Stimulated activated CD4-positive, alpha-beta T cell treated with anti-CD3 and anti-CD28 coated beads, Interleukin-12 subunit alpha, Interleukin-12 subunit beta, amount 100 ng/mL, for 24 hours (primary cell): Measurements from ENCODE around the gene FAM3A.

ENCODE experiments used
- DNase-seq, 2 experiments: peaks; one replicate each; pipeline ENCODE4 v3.0.0-alpha.2; 2020; ENCODE audit warnings: low read depth in 2 of 2

FAM3A gene

GRCh38 chrX:154534526-154535322 lies 18.7 kb upstream of the FAM3A start:
- peak; percentile 74 to 80 for DNase-seq

DNA sequence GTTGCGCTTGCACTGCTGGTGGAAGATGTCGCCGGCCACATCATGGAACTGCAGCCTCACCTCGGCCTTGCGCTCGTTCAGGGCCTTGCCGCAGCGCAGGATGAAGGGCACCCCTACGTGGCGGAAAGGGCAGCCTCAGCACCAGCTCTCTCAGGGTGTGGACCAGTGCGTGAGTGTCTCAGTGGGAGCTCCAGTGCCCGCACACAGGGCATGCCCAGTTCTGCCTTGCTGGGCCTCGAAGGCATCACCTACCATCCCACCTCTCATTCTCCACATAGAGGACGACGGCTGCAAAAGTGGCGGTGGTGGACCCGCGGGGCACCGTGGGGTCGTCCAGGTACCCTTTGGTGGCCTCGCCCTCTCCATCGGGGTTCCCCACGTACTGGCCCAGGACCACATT lies 16.7 kb upstream of the FAM3A start:
- no peak for DNase-seq

GRCh38 chrX:154531626-154532025 lies 15.6 kb upstream of the FAM3A start:
- no peak for DNase-seq

DNA sequence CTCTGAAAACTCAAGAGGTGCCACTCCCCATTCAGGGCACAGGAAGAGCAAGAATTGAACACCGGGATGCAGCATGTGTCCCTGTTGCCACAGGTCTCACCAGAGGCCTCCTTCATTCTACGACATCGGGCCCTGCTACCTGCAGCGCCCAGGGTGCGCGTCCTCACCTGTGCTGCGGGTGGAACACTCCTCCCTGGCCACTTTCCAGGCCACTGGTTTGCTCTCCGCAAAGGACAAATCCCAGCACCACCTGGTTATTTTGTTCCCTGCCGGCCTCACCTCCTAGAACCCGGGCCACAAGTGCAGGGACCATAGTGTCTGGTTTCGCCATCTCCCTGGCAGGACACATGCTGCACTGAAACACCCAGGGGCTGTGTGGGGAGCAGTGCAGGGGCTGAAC lies 14.3 kb upstream of the FAM3A start:
- no peak for DNase-seq

DNA sequence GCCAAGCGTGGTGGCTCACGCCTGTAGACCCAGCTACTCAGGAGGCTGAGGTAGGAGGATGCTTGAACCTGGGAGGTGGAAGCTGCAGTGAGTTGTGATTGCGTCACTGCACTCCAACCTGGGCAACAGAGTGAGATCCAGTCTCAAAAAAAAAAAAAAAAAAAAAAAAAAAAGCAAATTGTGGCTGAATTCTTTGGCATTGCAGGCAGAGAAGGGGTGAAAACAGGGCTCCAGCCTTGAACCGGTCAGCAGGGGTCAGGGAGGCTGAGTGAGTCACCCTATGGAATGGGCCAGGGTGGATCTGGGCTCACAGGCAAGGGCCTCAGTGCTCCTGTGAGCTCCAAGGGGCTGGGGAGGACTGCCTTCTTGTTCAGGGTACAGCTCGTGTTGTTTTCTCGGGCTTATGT lies 13.2 kb upstream of the FAM3A start:
- no peak for DNase-seq

GRCh38 chrX:154526901-154527675 lies 11.1 kb upstream of the FAM3A start:
- DNase-seq, result peak in 1 of 2 experiments; percentile 58

GRCh38 chrX:154525606-154526490 lies 9.8 kb upstream of the FAM3A start:
- no peak for DNase-seq

GRCh38 chrX:154519389-154519788 lies 3.4 kb upstream of the FAM3A start:
- DNase-seq, result no peak

DNA sequence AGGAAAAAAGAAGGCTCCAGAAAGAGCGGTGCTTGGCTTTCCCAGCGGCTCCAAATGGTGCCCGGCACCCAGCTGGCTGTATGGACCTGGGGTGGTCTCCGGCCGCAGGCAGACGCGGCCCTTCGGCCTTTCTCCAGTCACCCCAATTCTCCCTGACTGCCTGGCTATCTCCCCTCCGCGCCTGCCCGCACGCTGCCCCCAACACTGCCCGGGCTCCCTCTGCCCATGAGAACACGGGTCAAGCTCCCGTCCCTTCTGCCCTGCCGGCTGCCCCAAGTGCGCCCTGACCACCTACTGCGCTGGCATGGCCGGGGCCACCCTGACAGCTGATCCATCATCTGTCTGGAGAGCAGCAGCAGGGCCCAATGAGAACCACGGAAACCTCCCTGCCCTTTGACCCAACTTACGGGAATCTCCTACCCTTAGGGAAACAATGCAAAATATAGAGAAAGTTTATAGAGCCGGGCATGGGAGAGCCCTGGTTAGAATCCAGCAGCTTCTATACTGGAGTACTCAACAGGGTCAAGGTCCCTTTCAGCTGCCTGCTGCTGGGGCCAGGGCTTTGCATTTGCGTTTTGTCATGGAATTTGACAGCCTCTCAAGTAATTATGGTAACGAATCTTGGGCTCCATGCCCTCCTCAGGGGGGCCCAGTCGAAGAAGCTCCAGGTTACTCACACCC lies 1.2 kb upstream of the FAM3A start:
- no peak for DNase-seq

DNA sequence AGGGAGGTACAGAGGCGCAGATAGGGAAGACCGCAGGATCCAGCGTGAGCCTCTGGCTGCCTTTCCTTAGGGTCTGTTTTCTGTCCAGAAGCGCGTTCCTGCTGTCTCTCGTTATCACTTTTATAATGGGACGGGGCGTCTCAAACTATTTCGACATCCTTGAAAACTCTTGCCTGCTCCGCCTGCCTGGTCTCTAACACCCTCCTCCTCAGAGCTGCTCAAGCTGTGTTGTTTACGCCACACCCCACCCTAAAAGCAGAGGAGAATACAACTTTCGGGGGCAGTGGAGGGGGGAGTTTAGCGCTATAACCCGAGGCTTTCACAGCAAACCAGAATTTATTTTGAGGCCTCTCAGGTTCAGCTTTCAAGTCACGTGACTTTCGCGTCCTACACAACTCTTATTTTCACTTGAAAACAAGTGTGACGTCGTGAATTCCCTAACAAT lies 646 bp upstream of the FAM3A start:
- DNase-seq, result no peak

- no peak for DNase-seq
These were observed 704 bp downstream of the FAM3A start for GRCh38 chrX:154515090-154515965.

DNA sequence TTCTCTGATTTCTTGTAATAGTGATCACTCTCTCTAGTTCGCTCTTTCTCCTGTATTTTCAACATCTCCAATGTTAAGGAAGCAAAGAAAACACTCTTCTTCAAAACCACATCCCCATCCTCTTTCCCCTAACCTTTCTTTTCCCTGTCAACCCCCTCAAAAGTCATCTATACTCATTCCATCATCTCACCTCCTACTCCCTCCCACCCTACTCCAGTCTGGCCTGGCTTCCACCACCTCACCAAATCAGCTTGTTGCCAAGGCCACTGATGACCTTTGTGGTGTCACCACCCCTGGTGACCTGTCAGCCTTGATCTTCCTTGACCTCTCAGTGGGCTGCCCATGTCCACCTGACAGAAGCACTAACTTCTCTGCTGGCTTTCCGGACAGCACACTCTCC lies 2.3 kb downstream of the FAM3A start:
- no peak for DNase-seq

DNA sequence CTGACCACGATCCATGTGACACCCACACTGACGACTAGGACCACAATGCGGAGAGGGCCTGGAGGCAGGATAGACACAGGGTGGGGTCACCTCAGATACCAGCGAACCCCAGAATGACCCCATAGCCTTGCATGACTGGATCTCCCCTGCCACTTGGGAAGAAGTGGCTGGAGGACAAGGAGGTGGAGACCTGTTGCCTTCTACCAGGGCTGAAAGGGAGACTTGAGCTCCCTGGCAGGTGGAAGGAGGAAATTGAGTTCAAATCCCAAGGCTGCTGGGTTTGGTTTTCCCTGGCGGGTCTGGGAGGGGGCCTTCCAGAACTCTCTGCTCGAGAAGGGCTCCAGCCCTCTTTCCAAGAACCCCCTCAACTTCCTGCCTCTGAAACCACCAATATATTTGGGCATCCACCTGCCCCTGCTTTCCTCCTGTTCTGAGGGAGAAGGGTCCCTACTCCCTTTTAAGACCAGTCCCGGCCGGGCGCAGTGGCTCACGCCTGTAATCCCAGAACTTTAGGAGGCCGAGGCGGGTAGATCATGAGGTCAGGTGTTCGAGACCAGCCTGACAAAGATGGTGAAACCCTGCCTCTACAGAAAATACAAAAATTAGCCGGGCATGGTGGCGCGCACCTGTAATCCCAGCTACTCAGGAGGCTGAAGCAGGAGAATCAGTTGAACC lies 3.0 kb downstream of the FAM3A start:
- no peak for DNase-seq

- DNase-seq, result no peak
These were observed 4.3 kb downstream of the FAM3A start for GRCh38 chrX:154511761-154512160.

- DNase-seq, result no peak
These were observed 6.6 kb downstream of the FAM3A start for GRCh38 chrX:154509455-154509854.

DNA sequence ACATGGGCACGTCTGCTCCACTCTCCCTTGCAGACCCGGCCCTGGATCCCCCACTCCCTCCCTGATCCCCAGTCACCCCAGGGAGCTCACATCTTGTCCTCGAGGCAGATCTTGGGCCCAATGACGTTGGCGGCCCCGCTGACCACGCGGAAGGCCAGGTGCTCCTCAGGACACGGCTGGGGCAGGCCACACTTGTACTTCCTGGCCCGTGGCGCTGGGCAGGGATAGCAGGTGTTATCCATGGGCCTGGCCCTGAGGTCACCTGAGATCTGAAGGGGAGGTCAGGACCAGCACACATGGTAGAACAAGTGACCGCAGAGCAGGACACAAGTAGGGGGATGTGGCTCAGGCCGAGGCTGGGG lies 7.7 kb downstream of the FAM3A start:
- no peak for DNase-seq

DNA sequence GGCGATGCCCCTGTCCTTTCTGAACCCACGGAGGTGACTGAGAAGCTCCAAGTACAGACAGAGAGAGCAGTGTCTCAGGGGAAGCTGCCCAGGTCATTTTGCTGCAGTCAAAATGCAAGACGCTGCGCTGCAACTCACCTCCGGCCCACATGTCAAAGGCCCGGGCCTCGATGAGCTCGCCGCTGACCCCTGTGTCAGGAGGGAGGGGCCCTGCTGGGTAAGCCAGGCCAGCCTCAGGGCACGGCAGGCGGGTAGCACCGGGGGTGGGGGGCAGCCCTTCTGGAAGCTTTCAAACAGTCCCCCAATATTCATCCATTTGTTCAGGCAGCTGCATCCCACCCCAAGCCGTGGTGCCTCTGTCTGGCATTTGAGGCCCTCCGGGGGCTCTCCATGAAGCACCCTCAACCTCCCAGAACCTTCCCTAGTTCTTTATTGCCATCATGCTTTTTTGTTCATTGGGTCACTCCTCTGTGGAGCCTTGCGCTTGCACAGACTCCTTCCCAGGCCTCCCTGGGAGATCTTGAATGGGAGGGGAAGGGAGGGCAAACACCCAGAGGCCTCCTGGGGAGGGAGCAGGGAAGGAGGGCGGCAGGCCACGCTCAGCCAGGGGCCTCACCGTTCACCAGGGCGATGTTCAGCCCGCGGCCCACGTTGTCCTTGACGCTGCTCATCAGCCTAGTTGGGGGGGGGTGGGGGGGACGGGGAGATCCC lies 8.2 kb downstream of the FAM3A start:
- DNase-seq, result no peak

DNA sequence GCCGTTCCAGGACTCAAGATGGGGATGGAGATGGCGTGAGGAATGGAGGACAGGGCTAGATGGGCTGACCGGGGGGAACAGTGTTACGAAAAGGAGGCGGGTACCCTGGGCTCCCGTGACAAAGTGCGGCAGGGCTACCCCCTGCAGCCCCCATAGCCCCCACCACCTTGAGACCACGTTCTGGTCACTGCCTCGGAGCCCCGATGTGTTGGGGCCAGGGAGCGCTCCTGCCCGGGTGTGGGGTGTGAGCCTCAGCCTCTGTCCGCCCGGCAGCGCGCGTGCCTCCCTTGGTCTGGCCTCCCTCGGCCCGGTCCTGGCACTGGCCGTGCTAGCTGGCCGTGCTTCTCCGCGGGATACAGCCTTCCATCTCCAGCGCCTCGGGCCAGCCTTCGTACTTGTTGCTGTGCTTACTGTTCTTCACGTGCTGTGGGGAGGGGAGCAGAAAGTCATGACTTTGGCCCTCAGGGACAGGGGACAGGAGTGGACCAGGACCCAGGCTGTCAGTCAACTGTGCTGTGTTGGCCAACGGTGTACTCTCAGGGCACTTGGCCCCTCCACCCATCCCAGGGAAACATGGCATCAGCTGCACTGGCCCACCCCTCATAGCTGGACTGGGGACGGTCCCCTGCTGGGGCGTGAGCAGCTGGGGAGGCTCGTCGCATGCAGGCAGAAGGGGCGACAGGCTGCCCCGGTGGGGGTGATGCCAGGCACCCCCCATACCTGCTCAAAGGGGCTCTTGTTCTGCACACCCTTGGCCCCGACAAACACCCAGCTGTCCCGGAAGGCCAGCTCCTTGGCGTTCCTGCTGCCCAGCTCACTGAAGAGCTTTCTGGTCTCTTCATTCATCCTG lies 9.3 kb downstream of the FAM3A start:
- no peak for DNase-seq
